ENCODE measurements around the gene MYBPH.

The MYBPH gene

GRCh38 chr1:203126866-203127665, 48.6 kb downstream of the MYBPH start:
- DNase-seq: no peak

DNA sequence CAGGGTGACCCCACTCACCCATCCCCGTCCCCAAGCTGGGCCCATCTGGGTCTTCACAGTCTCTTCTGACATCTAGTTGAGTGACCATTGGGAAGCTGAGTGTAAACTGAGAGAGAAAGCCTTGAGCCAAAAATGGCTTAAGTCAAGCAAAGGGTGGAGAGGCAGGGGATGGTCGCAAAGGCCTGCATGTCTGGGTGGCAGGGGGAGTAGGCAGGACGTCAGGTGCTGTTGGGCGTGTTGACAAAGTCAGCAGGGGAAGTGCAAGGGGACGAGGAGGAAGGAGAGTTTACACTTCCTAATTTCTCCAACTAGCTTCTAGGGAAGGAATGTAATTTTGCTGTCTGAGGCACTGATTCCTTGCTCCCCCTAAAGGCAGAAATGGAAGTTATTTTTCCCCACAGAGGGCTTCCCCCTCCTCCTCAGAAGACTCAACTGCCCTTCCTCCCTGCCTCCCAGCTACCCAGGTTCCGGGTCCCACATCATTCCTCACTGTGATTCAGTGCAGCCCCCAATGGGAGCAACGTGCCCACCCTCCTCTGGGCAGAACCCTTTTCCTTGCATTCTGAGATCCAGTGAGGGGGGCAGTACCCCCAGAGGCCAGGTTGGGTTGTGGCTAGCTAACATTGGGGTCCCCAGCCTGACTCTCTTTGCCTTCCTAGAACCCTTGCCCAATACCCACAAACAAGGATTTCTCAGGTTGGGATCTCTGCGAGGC, 49.3 kb downstream of the MYBPH start:
- DNase-seq: no peak

DNA sequence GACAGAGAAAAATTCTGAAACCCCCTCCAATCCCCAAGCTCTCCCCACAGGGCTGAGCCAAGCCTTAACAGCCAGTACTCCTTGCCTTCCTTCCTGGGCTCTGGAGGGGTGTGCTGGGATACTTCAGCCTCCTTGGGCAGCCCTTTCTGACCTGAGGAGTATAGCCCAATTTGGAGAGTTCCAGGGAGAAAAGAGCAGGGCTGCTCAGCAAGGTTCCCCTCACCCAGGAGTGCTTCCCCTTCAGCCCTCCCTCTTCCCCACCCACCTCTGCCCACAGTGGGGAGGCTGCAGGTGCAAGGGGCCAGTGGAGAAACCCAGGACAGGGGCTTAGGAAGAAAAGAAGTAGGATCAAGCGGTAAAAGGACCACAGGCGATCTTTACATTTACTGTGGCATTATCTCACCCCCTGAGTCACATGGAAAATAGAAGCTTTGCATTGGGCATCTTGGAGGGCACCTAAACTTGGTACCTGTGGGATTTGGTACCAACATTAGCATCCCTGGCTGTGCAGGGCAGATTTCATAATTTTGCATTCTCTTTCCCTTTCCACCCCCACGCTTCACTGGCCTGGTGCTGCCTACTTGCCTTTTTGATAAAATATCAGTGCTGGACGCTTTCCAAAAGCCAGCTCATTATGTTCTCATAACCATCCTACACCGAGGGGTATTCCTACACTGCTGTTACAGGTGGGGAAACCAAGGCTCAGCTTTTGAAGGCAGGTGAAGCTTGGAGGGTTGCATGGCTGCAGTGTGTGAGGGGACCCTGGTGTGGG, 50.9 kb downstream of the MYBPH start:
- DNase-seq: no peak

GRCh38 chr1:203124011-203124410, 51.6 kb downstream of the MYBPH start:
- DNase-seq: no peak

DNA sequence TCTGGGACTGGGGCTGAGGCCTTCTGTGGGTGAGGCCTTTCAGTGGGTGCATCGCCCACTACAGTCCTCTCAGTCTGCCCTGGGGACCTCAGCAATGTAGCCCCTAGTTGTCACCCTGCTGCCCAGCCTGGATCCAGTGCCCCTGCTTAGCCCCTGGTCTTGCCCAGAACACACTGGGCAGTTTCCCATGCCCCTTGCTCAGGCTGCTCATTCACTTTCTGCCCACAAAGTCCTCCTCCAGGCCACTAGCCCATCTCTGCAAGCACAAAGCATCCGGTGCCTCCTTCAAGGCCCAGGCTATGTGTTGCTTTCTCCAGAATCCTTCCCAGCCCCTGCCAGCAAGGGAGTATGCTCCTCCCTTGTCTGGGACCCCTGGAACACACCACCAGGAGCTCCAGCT, 53.5 kb downstream of the MYBPH start:
- no peak for DNase-seq

DNA sequence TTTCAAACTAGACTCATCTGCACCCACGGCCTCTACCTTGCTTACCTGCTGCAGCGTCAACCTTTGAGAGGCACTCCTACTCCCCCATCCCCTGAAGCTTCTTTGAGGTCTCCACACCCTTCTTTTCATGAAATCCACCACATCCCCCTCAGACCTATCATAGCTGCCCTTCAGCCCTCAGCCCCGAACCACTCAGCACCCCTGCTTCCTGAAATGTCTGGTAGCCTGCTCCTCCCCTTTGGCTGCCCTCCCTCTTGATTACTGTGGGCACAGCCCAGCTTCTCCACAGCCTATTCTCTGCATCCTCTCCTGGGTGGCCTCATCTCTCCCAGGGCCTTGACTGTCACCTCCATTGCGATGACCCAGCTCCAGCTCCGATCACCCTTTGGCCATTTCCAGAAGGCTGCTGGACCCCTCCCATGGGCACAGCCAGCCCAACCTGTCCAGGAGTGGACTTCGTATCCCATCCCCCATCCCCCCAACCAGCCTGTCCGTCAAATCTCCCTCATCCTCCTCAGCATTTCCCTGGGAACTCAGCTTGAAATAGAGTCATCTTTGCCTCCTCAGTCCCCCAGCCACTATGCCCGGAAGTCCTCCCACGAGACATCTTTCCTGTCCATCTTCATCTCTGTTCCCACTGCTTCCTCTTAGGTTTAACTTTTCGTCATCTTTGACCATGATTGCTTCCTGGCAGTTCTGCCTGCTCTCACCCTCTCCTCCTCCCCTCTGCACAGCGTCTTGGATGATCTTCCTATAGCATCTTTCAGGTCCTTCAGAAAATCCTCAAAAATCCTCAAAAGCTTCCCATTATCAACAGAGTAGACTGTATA, 54.2 kb downstream of the MYBPH start:
- no peak for DNase-seq

DNA sequence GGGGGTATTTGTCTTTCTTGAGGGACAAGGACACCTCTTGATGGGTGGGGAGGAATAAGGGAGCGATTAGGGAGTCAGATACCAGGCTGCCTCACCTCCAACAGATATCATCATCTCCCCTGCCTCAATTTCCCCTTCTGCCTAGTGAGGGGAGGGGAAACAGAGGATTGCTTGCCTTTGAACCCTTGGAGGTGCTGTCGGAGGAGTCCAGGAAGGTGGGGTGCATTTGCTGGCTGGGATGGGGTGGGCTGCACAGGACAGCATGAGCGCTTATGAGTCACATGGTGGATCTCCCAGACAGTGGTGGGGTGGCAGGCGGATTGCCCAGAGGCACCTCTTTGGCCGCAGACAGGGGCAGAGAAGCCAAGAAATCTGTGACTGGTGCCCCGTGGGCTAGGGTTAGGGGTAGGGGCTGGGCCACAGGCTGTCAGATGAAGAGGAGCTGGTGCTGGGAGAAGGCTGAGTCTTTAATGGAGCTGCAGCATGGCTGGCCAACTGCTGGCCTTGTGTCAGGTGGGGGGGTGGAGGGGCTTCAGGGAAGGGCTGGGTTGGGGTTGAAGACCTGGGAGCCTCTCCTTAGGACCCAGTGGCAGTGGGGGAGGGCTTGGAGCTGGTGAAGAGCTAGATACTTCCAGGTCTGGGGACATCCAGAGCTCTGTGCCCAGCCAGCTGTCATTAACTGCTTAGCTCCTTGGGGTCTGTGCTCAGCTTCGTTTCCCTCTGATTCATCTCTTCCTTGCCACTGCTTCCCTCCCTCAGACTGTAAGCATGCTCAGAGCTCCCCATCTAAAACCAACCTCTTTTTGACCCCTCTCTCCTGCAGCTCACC, 55.1 kb downstream of the MYBPH start:
- DNase-seq: no peak
